OCI-LY7 (cell line): Measurements from ENCODE around the gene LYPD1.

Experiments used
- EZH2phosphoT487 ChIP-seq: fragments of 200-600 bp; sonication (generic); IDR thresholded peaks from 2 replicates; pipeline ENCODE4 v1.6.1; 2018; ENCODE audit warnings: low read depth, borderline replicate concordance, mild to moderate bottlenecking, mixed run types, antibody characterized with exemption, low read length, moderate library complexity, mixed read lengths
- TF ChIP-seq, protein P1 (sequence below): fragments of 200-600 bp; sonication (generic); conservative IDR thresholded peaks from 2 replicates; pipeline ENCODE4 v1.5.1; 2014; ENCODE audit warnings: mild to moderate bottlenecking, antibody characterized with exemption, low read length, moderate library complexity, mixed read lengths

DNA sequence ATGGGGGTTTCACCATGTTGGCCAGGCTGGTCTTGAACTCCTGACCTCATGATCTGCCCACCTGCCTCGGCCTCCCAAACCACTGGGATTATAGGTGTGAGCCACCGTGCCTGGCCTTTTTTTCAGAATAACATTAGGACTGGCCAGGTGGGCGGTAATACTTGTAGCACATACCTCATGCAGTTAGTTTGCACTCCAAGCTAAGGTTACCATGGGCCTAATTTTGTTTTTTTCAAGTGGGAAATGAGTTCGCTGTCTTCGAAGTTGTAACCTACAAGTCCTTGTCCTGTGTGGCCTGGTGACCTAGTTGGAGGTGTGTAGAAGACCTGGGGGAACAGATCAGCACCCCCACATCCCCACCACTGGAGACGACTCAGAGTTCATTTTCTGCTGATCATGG lies 74.8 kb downstream of the LYPD1 start:
- TF ChIP-seq, protein P1, sequence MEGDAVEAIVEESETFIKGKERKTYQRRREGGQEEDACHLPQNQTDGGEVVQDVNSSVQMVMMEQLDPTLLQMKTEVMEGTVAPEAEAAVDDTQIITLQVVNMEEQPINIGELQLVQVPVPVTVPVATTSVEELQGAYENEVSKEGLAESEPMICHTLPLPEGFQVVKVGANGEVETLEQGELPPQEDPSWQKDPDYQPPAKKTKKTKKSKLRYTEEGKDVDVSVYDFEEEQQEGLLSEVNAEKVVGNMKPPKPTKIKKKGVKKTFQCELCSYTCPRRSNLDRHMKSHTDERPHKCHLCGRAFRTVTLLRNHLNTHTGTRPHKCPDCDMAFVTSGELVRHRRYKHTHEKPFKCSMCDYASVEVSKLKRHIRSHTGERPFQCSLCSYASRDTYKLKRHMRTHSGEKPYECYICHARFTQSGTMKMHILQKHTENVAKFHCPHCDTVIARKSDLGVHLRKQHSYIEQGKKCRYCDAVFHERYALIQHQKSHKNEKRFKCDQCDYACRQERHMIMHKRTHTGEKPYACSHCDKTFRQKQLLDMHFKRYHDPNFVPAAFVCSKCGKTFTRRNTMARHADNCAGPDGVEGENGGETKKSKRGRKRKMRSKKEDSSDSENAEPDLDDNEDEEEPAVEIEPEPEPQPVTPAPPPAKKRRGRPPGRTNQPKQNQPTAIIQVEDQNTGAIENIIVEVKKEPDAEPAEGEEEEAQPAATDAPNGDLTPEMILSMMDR: no peak
- no peak for TF ChIP-seq EZH2phosphoT487
